AG09319 (cell line): Measurements from ENCODE around the gene LYRM9.
"Not testable (repeated sequence)": the region's sequence is repeated elsewhere in the genome, so short reads cannot be mapped to it uniquely, and the experiment has no call there.

Experiments used
- DNase-seq: peaks from one replicate; pipeline ENCODE4 v3.0.0-alpha.2; 2010; ENCODE audit warnings: low read depth; ENCODE audit errors: extremely low read depth
- CTCF ChIP-seq: IDR thresholded peaks from 2 replicates; pipeline ENCODE4 v1.5.1; 2011; ENCODE audit warnings: low read depth, mild to moderate bottlenecking, inconsistent platforms, low read length, moderate library complexity

LYRM9 gene

DNA sequence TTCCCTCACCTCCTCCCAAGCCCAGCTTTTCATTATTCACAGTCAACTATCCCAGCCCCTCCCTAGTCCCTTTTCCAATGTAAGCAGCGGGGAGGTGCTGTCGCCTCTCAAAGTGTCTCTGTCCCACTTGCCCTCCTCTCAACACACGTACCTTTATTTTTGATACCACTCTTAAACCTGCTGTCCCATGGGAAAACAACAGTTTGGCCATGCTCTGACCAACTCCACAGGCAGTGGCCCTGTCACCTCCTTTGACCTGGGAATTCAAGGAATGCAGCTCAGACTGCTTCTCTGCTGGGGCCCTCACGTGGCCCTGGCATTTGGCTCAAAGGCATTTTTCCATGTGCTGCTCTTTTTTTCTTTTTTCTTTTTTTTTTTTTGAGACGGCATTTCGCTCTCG lies 4.2 kb downstream of the LYRM9 start:
- no peak for DNase-seq

DNA sequence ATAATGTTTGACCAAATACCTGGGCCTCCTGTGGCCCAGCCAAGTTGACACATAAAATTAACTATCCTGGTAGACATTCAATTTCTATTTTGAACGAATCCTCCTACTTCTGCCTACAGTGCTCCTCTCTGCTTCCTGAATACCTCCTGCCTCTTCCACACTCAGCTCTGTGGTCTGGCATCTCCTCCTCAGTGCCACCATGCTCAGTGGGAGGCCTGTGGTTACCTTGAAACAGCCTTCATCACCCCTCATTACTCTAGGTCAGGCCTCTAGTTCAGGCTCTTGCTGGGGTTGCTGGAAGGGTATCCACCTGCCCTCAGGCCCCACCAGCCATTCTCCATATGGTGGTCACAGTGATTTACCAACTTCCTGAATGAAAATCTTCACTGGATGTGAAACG lies 5.1 kb downstream of the LYRM9 start:
- DNase-seq = no peak
- no peak for TF ChIP-seq CTCF

More for the DNA sequence above, 4.2 kb downstream of the LYRM9 start:
- TF ChIP-seq CTCF = no peak

GRCh38 chr17:27886348-27886906 lies 6.7 kb downstream of the LYRM9 start:
- not testable (repeated sequence) for DNase-seq

- no peak for DNase-seq
- TF ChIP-seq CTCF = no peak
These were observed 10.9 kb downstream of the LYRM9 start for GRCh38 chr17:27882162-27882840.

GRCh38 chr17:27879987-27880608 lies 13.1 kb downstream of the LYRM9 start:
- peak; percentile 89 for TF ChIP-seq CTCF
- DNase-seq = peak; percentile 20

DNA sequence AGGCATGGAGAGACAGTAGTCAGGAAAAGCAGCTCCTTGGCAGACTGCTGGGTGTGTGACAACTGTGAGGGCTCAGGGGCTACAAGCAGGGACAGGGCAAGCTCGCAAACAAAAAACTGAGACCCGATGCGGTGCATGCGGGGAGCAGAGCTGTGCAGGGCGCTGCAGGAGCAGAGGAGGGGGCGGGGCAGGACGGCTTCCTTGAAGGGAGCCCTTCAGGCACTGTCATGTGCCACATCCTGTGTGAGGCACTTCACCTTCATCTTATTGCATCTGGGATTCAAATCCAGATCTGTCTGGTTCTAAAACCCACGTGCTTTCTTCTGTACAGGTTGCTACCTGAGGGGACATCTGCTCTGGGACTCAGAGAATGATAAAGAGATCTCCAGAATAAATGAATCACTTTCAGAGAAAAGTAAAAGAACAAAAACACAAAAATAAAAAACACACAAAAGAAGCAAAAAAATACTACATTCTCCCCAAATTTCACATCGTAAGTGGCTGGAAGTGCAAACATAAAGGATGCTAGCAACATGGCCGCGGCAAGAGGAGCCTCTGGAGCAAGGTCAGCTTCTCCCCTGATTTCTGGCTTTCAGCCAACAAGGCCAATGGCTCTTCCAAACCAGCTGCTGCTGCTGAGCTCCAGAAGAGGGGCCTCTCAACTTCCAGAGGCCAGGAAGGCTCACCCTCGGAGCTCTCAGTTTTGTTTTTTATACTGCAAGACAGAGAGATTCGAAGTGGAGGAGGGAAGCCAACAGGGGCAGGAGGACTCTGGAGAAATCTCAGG lies 14.2 kb downstream of the LYRM9 start:
- no peak for TF ChIP-seq CTCF
- no peak for DNase-seq

GRCh38 chr17:27873746-27874145 lies 19.4 kb downstream of the LYRM9 start:
- TF ChIP-seq CTCF = no peak
- DNase-seq = no peak
